ENCODE data around the gene TOR1A. TPM values are rescaled to one million over a fixed set of nuclear protein-coding genes. Genes with fewer than 3 reads are reported as not detected.

The TOR1A gene
- total RNA-seq = 55.1 and 60.5 TPM in 2 replicates

GRCh38 chr9:129823935-129824601 lies at the start of gene TOR1A:
Gene TOR1A, minus strand, starts transcription at chr9:129824136. Its CDS starts 51 bp downstream, at chr9:129824085.
- Mint-ChIP-seq H3K27ac (peak within 1 kb of the TSS; percentile 82), H3K9me3 (no peaks in the 10 kb centered on the region), H3K4me1 (peaks cover 14% of the 10 kb centered on the region), H3K27me3 (no peaks in the 10 kb centered on the region), H3K36me3 (ENCODE audit: low read depth) (peaks cover 39% of the 10 kb centered on the region), H3K4me3 (peak within 1 kb of the TSS; percentile 89)
- intact Hi-C loops (cut with micrococcal nuclease) = loop anchor here (1.0 to 5.0 kb wide), 3 partner anchors 11 to 63 kb away; partner anchors contain the start of genes C9orf78, TOR1B and USP20
- peak; percentile 98 for DNase-seq

GRCh38 chr9:129871046-129871445 lies 47.1 kb upstream of the TOR1A start:
- Mint-ChIP-seq H3K4me1 (peaks cover 47% of the 10 kb centered on the region), H3K27me3 (no peaks in the 10 kb centered on the region), H3K4me3 (no peak overlapping the region), H3K9me3 (no peaks in the 10 kb centered on the region), H3K27ac (peak overlapping the region; percentile 42), H3K36me3 (ENCODE audit: low read depth) (peaks cover 37% of the 10 kb centered on the region)
- intact Hi-C loops (cut with micrococcal nuclease) = no loop called here
- no peak for DNase-seq

GRCh38 chr9:129869585-129870501 lies 45.9 kb upstream of the TOR1A start:
- no peaks in the 10 kb centered on the region for H3K27me3 Mint-ChIP-seq
- H3K9me3 Mint-ChIP-seq = no peaks in the 10 kb centered on the region
- DNase-seq = peak; percentile 60
- peak overlapping the region; percentile 92 for H3K27ac Mint-ChIP-seq
- H3K4me3 Mint-ChIP-seq = peak overlapping the region; percentile 61
- peaks cover 43% of the 10 kb centered on the region for H3K36me3 Mint-ChIP-seq (ENCODE audit: low read depth)
- intact Hi-C loops (cut with micrococcal nuclease) = loop anchor here (1.0 to 2.0 kb wide), 2 partner anchors 15 to 35 kb away; partner anchors contain the start of genes C9orf78 and USP20
- H3K4me1 Mint-ChIP-seq = peaks cover 53% of the 10 kb centered on the region

GRCh38 chr9:129868872-129869486 lies 45.0 kb upstream of the TOR1A start:
- Mint-ChIP-seq H3K4me3 (peak overlapping the region; percentile 61), H3K9me3 (no peaks in the 10 kb centered on the region), H3K27me3 (no peaks in the 10 kb centered on the region), H3K36me3 (ENCODE audit: low read depth) (peaks cover 39% of the 10 kb centered on the region), H3K4me1 (peaks cover 56% of the 10 kb centered on the region), H3K27ac (peak overlapping the region; percentile 92)
- peak; percentile 96 for DNase-seq
- intact Hi-C loops (cut with micrococcal nuclease) = loop anchor here (1.0 to 2.0 kb wide), 2 partner anchors 16 to 34 kb away; partner anchors contain the start of genes C9orf78 and USP20

- Mint-ChIP-seq H3K27me3 (no peaks in the 10 kb centered on the region), H3K27ac (peak overlapping the region; percentile 92), H3K9me3 (no peaks in the 10 kb centered on the region), H3K4me3 (peak overlapping the region; percentile 61), H3K4me1 (peaks cover 62% of the 10 kb centered on the region), H3K36me3 (ENCODE audit: low read depth) (peaks cover 41% of the 10 kb centered on the region)
- DNase-seq = no peak
- intact Hi-C loops (cut with micrococcal nuclease) = loop anchor here (2.0 kb wide), 1 partner anchor 17 kb away; no protein-coding TSS in a partner anchor
These were observed 44.3 kb upstream of the TOR1A start for GRCh38 chr9:129868023-129868871.

- H3K36me3 Mint-ChIP-seq (ENCODE audit: low read depth) = peaks cover 44% of the 10 kb centered on the region
- H3K27ac Mint-ChIP-seq = peak overlapping the region; percentile 89
- peak overlapping the region; percentile 51 for H3K4me3 Mint-ChIP-seq
- H3K9me3 Mint-ChIP-seq = no peaks in the 10 kb centered on the region
- intact Hi-C loops (cut with micrococcal nuclease) = loop anchor here (2.0 kb wide), 1 partner anchor 17 kb away; no protein-coding TSS in a partner anchor
- peaks cover 66% of the 10 kb centered on the region for H3K4me1 Mint-ChIP-seq
- H3K27me3 Mint-ChIP-seq = no peaks in the 10 kb centered on the region
- DNase-seq = peak; percentile 72
These were observed 43.4 kb upstream of the TOR1A start for GRCh38 chr9:129867136-129868022.

- Mint-ChIP-seq H3K36me3 (ENCODE audit: low read depth) (peaks cover 47% of the 10 kb centered on the region), H3K9me3 (no peaks in the 10 kb centered on the region), H3K27ac (peak overlapping the region; percentile 89), H3K4me3 (peak overlapping the region; percentile 38), H3K27me3 (no peaks in the 10 kb centered on the region), H3K4me1 (peaks cover 70% of the 10 kb centered on the region)
- intact Hi-C loops (cut with micrococcal nuclease) = no loop called here
- DNase-seq = peak; percentile 86
These were observed 42.6 kb upstream of the TOR1A start for GRCh38 chr9:129866394-129867135.

GRCh38 chr9:129865668-129866320 lies 41.9 kb upstream of the TOR1A start:
- Mint-ChIP-seq H3K27ac (peak overlapping the region; percentile 89), H3K4me1 (peaks cover 72% of the 10 kb centered on the region), H3K36me3 (ENCODE audit: low read depth) (peaks cover 49% of the 10 kb centered on the region), H3K27me3 (no peaks in the 10 kb centered on the region), H3K4me3 (peak overlapping the region; percentile 38), H3K9me3 (no peaks in the 10 kb centered on the region)
- DNase-seq = peak; percentile 59
- intact Hi-C loops (cut with micrococcal nuclease) = no loop called here

- peak; percentile 68 for DNase-seq
- H3K9me3 Mint-ChIP-seq = no peaks in the 10 kb centered on the region
- peak overlapping the region; percentile 93 for H3K27ac Mint-ChIP-seq
- peaks cover 48% of the 10 kb centered on the region for H3K36me3 Mint-ChIP-seq (ENCODE audit: low read depth)
- H3K4me1 Mint-ChIP-seq = peaks cover 71% of the 10 kb centered on the region
- no peaks in the 10 kb centered on the region for H3K27me3 Mint-ChIP-seq
- peak overlapping the region; percentile 45 for H3K4me3 Mint-ChIP-seq
- intact Hi-C loops (cut with micrococcal nuclease) = no loop called here
These were observed 41.2 kb upstream of the TOR1A start for GRCh38 chr9:129864991-129865647.

- H3K4me3 Mint-ChIP-seq = peak overlapping the region; percentile 77
These were observed 39.2 kb upstream of the TOR1A start for GRCh38 chr9:129863059-129863690.

More at GRCh38 chr9:129863059-129863690, 39.2 kb upstream of the TOR1A start:
- peak overlapping the region; percentile 93 for H3K27ac Mint-ChIP-seq
- no peaks in the 10 kb centered on the region for H3K9me3 Mint-ChIP-seq
- no peaks in the 10 kb centered on the region for H3K27me3 Mint-ChIP-seq
- DNase-seq = peak; percentile 93
- peaks cover 64% of the 10 kb centered on the region for H3K4me1 Mint-ChIP-seq
- H3K36me3 Mint-ChIP-seq (ENCODE audit: low read depth) = peaks cover 54% of the 10 kb centered on the region
- intact Hi-C loops (cut with micrococcal nuclease) = no loop called here

Measured in activated CD4-positive, alpha-beta T cell treated with anti-CD3 and anti-CD28 coated beads, Interleukin-2, amount 10 ng/mL, durations not matched to agents 24 days and 14 days (primary cell).